HEK293 (cell line): ENCODE results near the gene PALM3.
A peak's percentile ranks its signal among the peaks of the same experiment; 100 is the strongest.

Experiments used
- CTCF ChIA-PET: fragments of 350-600 bp; formaldehyde crosslinking; extraction: SDS; loops from one replicate; lab custom pipeline; 2021; ENCODE audit warnings: antibody characterized with exemption; lab: Yijun Ruan, JAX
- POLR2A ChIA-PET: fragments of 300-600 bp; formaldehyde crosslinking; extraction: SDS; loops from one replicate; lab custom pipeline; 2020; ENCODE audit warnings: antibody characterized with exemption, inconsistent platforms; lab: Yijun Ruan, JAX
- H3K27ac ChIP-seq: fragments of 200-500 bp; sonication (Bioruptor generic); 2 replicates; pipeline ENCODE4 v1.5.1; 2014; ENCODE audit warnings: low read depth, low read length, control low read depth, inconsistent platforms; ENCODE audit errors: extremely low read depth
- H3K36me3 ChIP-seq, 2 experiments: fragments of 200-500 bp in 1 of 2; sonication (Bioruptor generic) in 1 of 2; 1 replicate in 1 of 2; 2 replicates in 1 of 2; pipeline ENCODE4 v1.5.1; 2014 to 2017; ENCODE audit warnings: inconsistent platforms in 2 of 2, low read length in 2 of 2; ENCODE audit not compliant: control insufficient read depth in 2 of 2, insufficient read depth in 1 of 2
- H3K4me1 ChIP-seq: fragments of 200-500 bp; sonication (Bioruptor generic); 2 replicates; pipeline ENCODE4 v1.5.1; 2014; ENCODE audit warnings: mild to moderate bottlenecking, low read length, inconsistent platforms; ENCODE audit not compliant: control insufficient read depth, insufficient read depth
- H3K4me3 ChIP-seq: 2 replicates; pipeline ENCODE4 v1.5.1; 2011; ENCODE audit warnings: low read depth, mild to moderate bottlenecking, control low read depth, low read length, moderate library complexity
- H3K9me3 ChIP-seq: fragments of 200-500 bp; sonication (Bioruptor generic); 2 replicates; pipeline ENCODE4 v1.5.1; 2014; ENCODE audit warnings: low read depth, low read length, inconsistent platforms; ENCODE audit not compliant: control insufficient read depth, insufficient read depth
- CTCF ChIP-seq: fragments of 450-650 bp; formaldehyde crosslinking; IDR thresholded peaks from 2 replicates; pipeline ENCODE4 v1.5.1; 2016; ENCODE audit warnings: missing biosample characterization, missing genetic modification characterization
- HOXC10 ChIP-seq: sonication (generic); formaldehyde crosslinking; IDR thresholded peaks from 2 replicates; pipeline ENCODE4 v1.8.1; 2023; ENCODE audit warnings: mild to moderate bottlenecking, missing genetic modification reagents
- KLF7 ChIP-seq: fragments of 450-650 bp; formaldehyde crosslinking; IDR thresholded peaks from 2 replicates; pipeline ENCODE4 v1.5.1; 2016; ENCODE audit warnings: missing biosample characterization, missing genetic modification characterization, borderline replicate concordance
- KLF9 ChIP-seq: fragments of 450-650 bp; formaldehyde crosslinking; IDR thresholded peaks from 2 replicates; pipeline ENCODE4 v1.5.1; 2016; ENCODE audit warnings: missing biosample characterization, missing genetic modification characterization, low read depth
- SP2 ChIP-seq: fragments of 450-650 bp; formaldehyde crosslinking; IDR thresholded peaks from 2 replicates; pipeline ENCODE4 v1.5.1; 2016; ENCODE audit warnings: missing biosample characterization, missing genetic modification characterization
- ZBTB17 ChIP-seq: fragments of 450-650 bp; formaldehyde crosslinking; IDR thresholded peaks from 2 replicates; pipeline ENCODE4 v1.5.1; 2016; ENCODE audit warnings: missing biosample characterization, missing genetic modification characterization
- ZBTB8A ChIP-seq: fragments of 450-650 bp; formaldehyde crosslinking; IDR thresholded peaks from 2 replicates; pipeline ENCODE4 v1.5.1; 2016; ENCODE audit warnings: missing biosample characterization, missing genetic modification characterization
- ZEB2 ChIP-seq: fragments of 450-650 bp; formaldehyde crosslinking; IDR thresholded peaks from 2 replicates; pipeline ENCODE4 v1.5.1; 2016; ENCODE audit warnings: missing biosample characterization, missing genetic modification characterization
- ZIC2 ChIP-seq: fragments of 450-650 bp; formaldehyde crosslinking; IDR thresholded peaks from 2 replicates; pipeline ENCODE4 v1.5.1; 2016; ENCODE audit warnings: missing biosample characterization, missing genetic modification characterization
- ZNF121 ChIP-seq: fragments of 450-650 bp; formaldehyde crosslinking; IDR thresholded peaks from 2 replicates; pipeline ENCODE4 v1.5.1; 2016; ENCODE audit warnings: missing biosample characterization, missing genetic modification characterization
- ZNF18 ChIP-seq: fragments of 450-650 bp; formaldehyde crosslinking; IDR thresholded peaks from 2 replicates; pipeline ENCODE4 v1.5.1; 2016; ENCODE audit warnings: missing biosample characterization, missing genetic modification characterization
- ZNF19 ChIP-seq: fragments of 450-650 bp; formaldehyde crosslinking; IDR thresholded peaks from 2 replicates; pipeline ENCODE4; 2016; ENCODE audit warnings: missing biosample characterization, missing genetic modification characterization, low read depth
- ZNF23 ChIP-seq: fragments of 450-650 bp; formaldehyde crosslinking; IDR thresholded peaks from 2 replicates; pipeline ENCODE4 v1.5.1; 2016; ENCODE audit warnings: missing biosample characterization, missing genetic modification characterization, borderline replicate concordance
- ZNF354C ChIP-seq: fragments of 450-650 bp; formaldehyde crosslinking; IDR thresholded peaks from 2 replicates; pipeline ENCODE4 v1.5.1; 2016; ENCODE audit warnings: missing biosample characterization, missing genetic modification characterization, low read depth, borderline replicate concordance
- ZNF366 ChIP-seq: fragments of 450-650 bp; formaldehyde crosslinking; conservative IDR thresholded peaks from 2 replicates; pipeline ENCODE4 v1.5.1; 2016; ENCODE audit warnings: missing biosample characterization, missing genetic modification characterization
- ZNF529 ChIP-seq: fragments of 450-650 bp; formaldehyde crosslinking; IDR thresholded peaks from 2 replicates; pipeline ENCODE4 v1.5.1; 2017; ENCODE audit warnings: missing genetic modification characterization, missing biosample characterization; ENCODE audit not compliant: insufficient replicate concordance
- ZNF776 ChIP-seq: fragments of 450-650 bp; formaldehyde crosslinking; IDR thresholded peaks from 2 replicates; pipeline ENCODE4 v1.5.0; 2017; ENCODE audit warnings: missing biosample characterization, missing genetic modification characterization, borderline replicate concordance
- ZNF792 ChIP-seq: fragments of 450-650 bp; formaldehyde crosslinking; IDR thresholded peaks from 2 replicates; pipeline ENCODE4 v1.5.1; 2016; ENCODE audit warnings: missing biosample characterization, missing genetic modification characterization
- ZSCAN23 ChIP-seq: fragments of 450-650 bp; formaldehyde crosslinking; IDR thresholded peaks from 2 replicates; pipeline ENCODE4 v1.5.1; 2016; ENCODE audit warnings: missing biosample characterization, missing genetic modification characterization
- ZSCAN30 ChIP-seq: fragments of 450-650 bp; IDR thresholded peaks from 2 replicates; pipeline ENCODE4 v1.5.1; 2018; ENCODE audit warnings: missing biosample characterization, mild to moderate bottlenecking, missing genetic modification characterization, moderate library complexity
- ZXDB ChIP-seq: fragments of 450-650 bp; formaldehyde crosslinking; IDR thresholded peaks from 2 replicates; pipeline ENCODE4 v1.5.1; 2016; ENCODE audit warnings: missing biosample characterization, missing genetic modification characterization
- TF ChIP-seq, protein P1 (sequence below): fragments of 450-650 bp; formaldehyde crosslinking; IDR thresholded peaks from 2 replicates; pipeline ENCODE4 v1.5.1; 2016; ENCODE audit warnings: missing biosample characterization, missing genetic modification characterization
- TF ChIP-seq, protein P2 (sequence below): fragments of 450-650 bp; formaldehyde crosslinking; optimal IDR thresholded peaks from 2 replicates; pipeline ENCODE3; 2016; ENCODE audit warnings: missing biosample characterization, mild to moderate bottlenecking, missing genetic modification characterization
- TF ChIP-seq, protein P3 (sequence below): fragments of 450-650 bp; formaldehyde crosslinking; IDR thresholded peaks from 2 replicates; pipeline ENCODE4 v1.5.1; 2016; ENCODE audit warnings: missing biosample characterization, missing genetic modification characterization
- TF ChIP-seq, protein P4 (sequence below): sonication (generic); formaldehyde crosslinking; IDR thresholded peaks from 2 replicates; pipeline ENCODE4 v1.8.1; 2022; ENCODE audit warnings: mild to moderate bottlenecking, moderate library complexity, missing genetic modification reagents

PALM3 gene

DNA sequence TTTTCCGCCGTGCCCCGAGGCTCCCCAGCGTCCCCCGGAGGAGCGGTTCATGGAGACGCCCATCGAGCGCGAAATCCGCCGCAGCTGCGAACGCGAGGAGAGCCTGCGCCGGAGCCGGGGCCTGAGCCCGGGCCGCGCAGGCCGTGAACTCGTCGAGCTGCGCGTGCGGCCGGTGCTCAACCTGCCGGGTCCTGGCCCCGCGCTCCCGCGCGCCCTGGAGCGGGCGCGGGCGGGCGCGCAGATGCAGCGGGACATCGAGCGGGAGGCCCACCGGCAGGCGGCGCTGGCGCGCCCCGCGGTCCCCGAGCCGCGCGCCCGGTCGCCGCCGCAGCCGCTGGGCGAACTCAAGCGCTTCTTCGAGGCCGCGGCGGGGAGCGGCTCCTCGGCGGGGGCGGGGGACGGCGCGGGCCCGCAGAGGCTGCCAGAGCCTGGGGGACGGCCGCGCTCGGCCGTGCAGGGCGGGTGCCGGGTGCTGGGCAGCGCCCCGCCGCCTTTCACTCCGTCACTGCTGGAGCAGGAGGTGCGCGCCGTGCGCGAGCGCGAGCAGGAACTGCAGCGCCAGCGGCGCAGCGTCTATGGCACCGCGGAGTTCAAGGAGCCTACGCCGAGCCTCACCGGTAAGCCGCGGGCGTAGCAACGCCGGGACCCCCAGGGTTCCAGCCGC, 11.5 kb upstream of the PALM3 start (continued):
- TF ChIP-seq, protein P1, sequence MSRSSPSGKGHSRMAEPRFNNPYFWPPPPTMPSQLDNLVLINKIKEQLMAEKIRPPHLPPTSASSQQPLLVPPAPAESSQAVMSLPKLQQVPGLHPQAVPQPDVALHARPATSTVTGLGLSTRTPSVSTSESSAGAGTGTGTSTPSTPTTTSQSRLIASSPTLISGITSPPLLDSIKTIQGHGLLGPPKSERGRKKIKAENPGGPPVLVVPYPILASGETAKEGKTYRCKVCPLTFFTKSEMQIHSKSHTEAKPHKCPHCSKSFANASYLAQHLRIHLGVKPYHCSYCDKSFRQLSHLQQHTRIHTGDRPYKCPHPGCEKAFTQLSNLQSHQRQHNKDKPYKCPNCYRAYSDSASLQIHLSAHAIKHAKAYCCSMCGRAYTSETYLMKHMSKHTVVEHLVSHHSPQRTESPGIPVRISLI = no peak
- TF ChIP-seq CTCF (0 out of 2 replicates have a peak, but pooled peaks have one; percentile 10), ZNF121 (tag by site-specific recombination) (no peak), HOXC10 (CRISPR knock-in tag) (peak; percentile 89; the same call in 1 of the 2 replicates), ZEB2 (no peak; the same call in 1 of the 2 replicates), ZNF366 (tag by site-specific recombination) (no peak), ZSCAN23 (no peak), ZNF23 (tag by site-specific recombination) (no peak), ZNF529 (tag by site-specific recombination) (no peak), ZBTB17 (tag by site-specific recombination) (peak; percentile 39; the same call in 1 of the 2 replicates), SP2 (0 out of 2 replicates have a peak, but pooled peaks have one; percentile 18), ZSCAN30 (tag by site-specific recombination) (0 out of 2 replicates have a peak, but pooled peaks have one; percentile 8)
- TF ChIP-seq, protein P2, sequence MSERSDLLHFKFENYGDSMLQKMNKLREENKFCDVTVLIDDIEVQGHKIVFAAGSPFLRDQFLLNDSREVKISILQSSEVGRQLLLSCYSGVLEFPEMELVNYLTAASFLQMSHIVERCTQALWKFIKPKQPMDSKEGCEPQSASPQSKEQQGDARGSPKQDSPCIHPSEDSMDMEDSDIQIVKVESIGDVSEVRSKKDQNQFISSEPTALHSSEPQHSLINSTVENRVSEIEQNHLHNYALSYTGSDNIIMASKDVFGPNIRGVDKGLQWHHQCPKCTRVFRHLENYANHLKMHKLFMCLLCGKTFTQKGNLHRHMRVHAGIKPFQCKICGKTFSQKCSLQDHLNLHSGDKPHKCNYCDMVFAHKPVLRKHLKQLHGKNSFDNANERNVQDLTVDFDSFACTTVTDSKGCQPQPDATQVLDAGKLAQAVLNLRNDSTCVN (tag by site-specific recombination) = peak; percentile 77
- TF ChIP-seq, protein P3, sequence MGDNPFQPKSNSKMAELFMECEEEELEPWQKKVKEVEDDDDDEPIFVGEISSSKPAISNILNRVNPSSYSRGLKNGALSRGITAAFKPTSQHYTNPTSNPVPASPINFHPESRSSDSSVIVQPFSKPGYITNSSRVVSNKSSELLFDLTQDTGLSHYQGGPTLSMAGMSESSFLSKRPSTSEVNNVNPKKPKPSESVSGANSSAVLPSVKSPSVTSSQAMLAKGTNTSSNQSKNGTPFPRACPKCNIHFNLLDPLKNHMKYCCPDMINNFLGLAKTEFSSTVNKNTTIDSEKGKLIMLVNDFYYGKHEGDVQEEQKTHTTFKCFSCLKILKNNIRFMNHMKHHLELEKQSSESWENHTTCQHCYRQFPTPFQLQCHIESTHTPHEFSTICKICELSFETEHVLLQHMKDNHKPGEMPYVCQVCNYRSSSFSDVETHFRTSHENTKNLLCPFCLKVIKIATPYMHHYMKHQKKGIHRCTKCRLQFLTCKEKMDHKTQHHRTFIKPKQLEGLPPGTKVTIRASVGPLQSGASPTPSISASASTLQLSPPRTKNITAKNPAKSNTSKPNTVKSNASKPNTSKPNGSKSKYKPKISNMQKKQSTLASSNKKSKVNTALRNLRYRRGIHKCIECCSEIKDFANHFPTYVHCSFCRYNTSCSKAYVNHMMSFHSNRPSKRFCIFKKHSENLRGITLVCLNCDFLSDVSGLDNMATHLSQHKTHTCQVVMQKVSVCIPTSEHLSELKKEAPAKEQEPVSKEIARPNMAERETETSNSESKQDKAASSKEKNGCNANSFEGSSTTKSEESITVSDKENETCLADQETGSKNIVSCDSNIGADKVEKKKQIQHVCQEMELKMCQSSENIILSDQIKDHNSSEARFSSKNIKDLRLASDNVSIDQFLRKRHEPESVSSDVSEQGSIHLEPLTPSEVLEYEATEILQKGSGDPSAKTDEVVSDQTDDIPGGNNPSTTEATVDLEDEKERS (tag by site-specific recombination) = no peak
- TF ChIP-seq, protein P4, sequence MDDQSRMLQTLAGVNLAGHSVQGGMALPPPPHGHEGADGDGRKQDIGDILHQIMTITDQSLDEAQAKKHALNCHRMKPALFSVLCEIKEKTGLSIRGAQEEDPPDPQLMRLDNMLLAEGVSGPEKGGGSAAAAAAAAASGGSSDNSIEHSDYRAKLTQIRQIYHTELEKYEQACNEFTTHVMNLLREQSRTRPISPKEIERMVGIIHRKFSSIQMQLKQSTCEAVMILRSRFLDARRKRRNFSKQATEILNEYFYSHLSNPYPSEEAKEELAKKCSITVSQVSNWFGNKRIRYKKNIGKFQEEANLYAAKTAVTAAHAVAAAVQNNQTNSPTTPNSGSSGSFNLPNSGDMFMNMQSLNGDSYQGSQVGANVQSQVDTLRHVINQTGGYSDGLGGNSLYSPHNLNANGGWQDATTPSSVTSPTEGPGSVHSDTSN = 0 out of 2 replicates have a peak, but pooled peaks have one; percentile 38

DNA sequence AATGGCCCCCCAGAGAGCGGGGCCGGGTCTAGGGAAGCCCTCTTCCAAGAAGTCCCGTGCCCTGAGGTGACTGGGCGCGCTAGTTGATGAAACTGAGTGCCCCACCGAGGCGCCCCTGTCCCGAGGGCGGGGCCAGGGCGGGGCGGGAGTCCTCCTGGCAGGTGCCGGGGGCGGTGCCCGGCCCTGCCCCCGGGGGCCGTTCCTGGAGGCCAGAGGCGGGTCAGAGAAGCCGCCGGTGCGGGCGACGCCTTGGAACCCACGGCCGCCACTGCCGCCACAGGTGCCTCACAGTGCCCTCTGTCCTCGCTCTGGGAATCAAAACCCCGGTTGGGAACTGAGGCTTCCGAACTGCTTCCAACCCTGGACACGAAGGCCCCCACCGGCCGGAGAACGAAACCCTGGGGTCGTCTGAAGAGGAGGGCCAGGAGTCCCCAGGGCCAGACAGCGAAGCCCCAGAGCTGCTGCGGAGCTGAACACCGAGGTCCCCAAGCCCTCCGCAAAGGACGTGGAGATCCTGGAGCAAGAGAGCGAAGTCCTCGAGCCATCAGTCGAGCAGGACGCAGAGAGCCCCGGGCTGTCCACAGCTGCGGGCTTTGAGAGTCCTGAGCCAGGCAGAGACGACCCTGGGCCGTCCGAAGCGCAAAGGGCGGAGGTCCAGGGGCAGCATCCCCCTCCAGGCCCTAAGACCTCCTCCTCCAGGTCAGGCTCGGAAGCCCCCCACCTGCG, 10.8 kb upstream of the PALM3 start, which contains the start of gene MISP3:
Gene MISP3 (plus strand): TSS at position 252 of the 726 bp plus-strand sequence. CDS start 524 bp downstream, outside the sequence.
- peak within 1 kb of the TSS; percentile 57 for H3K27ac ChIP-seq
- no peaks in the 10 kb centered on the region for H3K36me3 ChIP-seq
- CTCF ChIA-PET = interaction anchor here (0.6 to 6.2 kb wide), 22 partner anchors 7 to 236 kb away, joined by 3 to 80 read pairs (median 4); partner anchors contain the start of genes IL27RA and PALM3
- H3K4me3 ChIP-seq = peak within 1 kb of the TSS; percentile 57
- POLR2A ChIA-PET = interaction anchor here (0.8 to 1.6 kb wide), 8 partner anchors 14 to 192 kb away, joined by 3 to 11 read pairs (median 4); partner anchors contain the start of genes ASF1B, CC2D1A and IL27RA
- no peaks in the 10 kb centered on the region for H3K4me1 ChIP-seq
- H3K9me3 ChIP-seq = no peaks in the 10 kb centered on the region
- TF ChIP-seq ZNF776 (tag by site-specific recombination) (no peak), ZIC2 (no peak), KLF9 (tag by site-specific recombination) (peak; percentile 73), ZNF792 (tag by site-specific recombination) (no peak), ZNF354C (tag by site-specific recombination) (no peak), ZNF18 (no peak), ZXDB (0 out of 2 replicates have a peak, but pooled peaks have one; percentile 54), ZNF19 (tag by site-specific recombination) (no peak), KLF7 (tag by site-specific recombination) (peak; percentile 17; the same call in 1 of the 2 replicates), ZBTB8A (tag by site-specific recombination) (peak; percentile 3; the same call in 1 of the 2 replicates)
